Heart left ventricle (tissue), 13 donors: Measurements from ENCODE around the gene LECT2.

Experiments used
- POLR2A ChIP-seq, 2 donors: fragments of 450-650 bp; IDR thresholded peaks; one replicate each; pipeline ENCODE4 v1.6.1; 2017; ENCODE audit warnings: antibody characterized with exemption in 2 of 2, mild to moderate bottlenecking in 2 of 2, moderate library complexity in 2 of 2
- TF ChIP-seq, protein P1 (sequence below), 12 donors: fragments of 200-600 bp; sonication (generic) in 4 of 12; IDR thresholded peaks; one replicate each; pipeline versions ENCODE4 v1.5.0 to v1.8.0; 2018 to 2022; ENCODE audit warnings: antibody characterized with exemption in 12 of 12, mild to moderate bottlenecking in 5 of 12
- donor health status: ischemic (EF 13 %, LVEDD 7.1; RV severe dilation, severe dysfunction).
- donor health status: DM: no; HTN: yes; CAD: no.
- donor health status: DM: no; HTN: no; CAD: no.
- donor health status: ischemic (EF 25% LVEDD 6.9; RV normal size, moderate dysfunction).
- donor health status: ischemic (EF 25% LVEDD 5.7; RV mildly dilated, moderate dysfunction).
- donor health status: ischemic (EF 35%, LVEDD 5.7; RV mildly dilated, moderate dysfunction).
- donor health status: nonischemic (EF 11% LVEDD 7.7; RV severe dilation, severe dysfunction).
- donor health status: DM: yes; HTN: yes; CAD: no.
- donor health status: PGD.
- donor health status: ischemic (EF 29% LVEDD 5.4; RV normal size, mild dysfunction).
- donor health status: nonischemic (EF 23%, LVEDD 6.1; RV moderate dilation, normal function).

DNA sequence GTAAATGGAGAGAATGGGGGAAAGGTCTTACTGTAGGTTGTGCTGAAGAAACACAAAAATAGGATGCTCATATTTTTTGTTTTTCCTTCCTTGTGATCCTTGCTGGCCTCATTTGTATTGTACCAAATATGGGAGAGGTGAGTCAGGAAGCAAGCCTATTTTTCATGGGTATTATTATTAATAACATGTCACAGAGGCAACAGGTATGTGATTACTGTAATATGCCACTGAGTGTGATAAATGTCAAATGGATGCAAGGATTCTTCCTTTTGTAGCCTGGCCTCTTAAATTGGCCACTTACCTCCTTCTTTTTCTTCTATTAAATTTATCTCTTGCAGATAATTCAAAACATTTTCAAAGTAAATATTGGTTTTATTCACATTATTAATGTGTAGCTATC is 10.2 kb downstream of the LECT2 start:
- TF ChIP-seq, protein P1, sequence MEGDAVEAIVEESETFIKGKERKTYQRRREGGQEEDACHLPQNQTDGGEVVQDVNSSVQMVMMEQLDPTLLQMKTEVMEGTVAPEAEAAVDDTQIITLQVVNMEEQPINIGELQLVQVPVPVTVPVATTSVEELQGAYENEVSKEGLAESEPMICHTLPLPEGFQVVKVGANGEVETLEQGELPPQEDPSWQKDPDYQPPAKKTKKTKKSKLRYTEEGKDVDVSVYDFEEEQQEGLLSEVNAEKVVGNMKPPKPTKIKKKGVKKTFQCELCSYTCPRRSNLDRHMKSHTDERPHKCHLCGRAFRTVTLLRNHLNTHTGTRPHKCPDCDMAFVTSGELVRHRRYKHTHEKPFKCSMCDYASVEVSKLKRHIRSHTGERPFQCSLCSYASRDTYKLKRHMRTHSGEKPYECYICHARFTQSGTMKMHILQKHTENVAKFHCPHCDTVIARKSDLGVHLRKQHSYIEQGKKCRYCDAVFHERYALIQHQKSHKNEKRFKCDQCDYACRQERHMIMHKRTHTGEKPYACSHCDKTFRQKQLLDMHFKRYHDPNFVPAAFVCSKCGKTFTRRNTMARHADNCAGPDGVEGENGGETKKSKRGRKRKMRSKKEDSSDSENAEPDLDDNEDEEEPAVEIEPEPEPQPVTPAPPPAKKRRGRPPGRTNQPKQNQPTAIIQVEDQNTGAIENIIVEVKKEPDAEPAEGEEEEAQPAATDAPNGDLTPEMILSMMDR (IDR thresholded peaks at IDR 0.05), result no peak
- no peak for TF ChIP-seq POLR2A (IDR thresholded peaks at IDR 0.05)
